Measurements from ENCODE around the gene DOCK4.

DNA sequence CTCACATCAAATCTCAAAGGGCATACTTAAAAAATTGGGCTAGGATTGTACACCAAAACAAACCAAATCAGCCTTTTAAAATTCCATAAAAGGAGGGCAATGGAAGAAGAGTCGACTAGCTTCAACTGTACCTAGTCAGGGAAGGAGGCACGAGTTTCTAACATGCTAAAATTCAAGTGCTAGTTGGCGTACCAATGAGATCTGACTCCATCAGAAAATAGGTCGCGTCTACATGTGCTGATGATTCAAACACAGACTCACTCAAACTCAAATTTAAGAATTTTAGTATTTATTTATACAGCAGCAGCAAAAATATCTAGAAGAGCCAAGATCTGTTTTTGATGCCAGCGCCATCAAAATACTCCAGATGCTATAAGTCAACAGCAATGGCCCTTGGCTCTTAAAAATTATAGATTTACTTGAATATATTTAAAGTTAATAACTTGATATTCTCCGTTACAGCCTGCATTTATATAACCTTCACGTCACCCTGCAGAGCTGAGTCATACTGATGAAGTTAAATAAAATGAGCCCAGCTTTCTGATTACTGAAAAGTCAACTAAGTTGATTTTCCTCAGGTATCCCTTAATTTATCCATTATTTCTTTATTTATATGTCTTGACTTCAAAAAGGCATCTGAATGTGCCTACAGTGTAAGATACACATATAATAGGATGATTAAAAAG is 341.8 kb downstream of the DOCK4 start:
- TF ChIP-seq, protein P1, sequence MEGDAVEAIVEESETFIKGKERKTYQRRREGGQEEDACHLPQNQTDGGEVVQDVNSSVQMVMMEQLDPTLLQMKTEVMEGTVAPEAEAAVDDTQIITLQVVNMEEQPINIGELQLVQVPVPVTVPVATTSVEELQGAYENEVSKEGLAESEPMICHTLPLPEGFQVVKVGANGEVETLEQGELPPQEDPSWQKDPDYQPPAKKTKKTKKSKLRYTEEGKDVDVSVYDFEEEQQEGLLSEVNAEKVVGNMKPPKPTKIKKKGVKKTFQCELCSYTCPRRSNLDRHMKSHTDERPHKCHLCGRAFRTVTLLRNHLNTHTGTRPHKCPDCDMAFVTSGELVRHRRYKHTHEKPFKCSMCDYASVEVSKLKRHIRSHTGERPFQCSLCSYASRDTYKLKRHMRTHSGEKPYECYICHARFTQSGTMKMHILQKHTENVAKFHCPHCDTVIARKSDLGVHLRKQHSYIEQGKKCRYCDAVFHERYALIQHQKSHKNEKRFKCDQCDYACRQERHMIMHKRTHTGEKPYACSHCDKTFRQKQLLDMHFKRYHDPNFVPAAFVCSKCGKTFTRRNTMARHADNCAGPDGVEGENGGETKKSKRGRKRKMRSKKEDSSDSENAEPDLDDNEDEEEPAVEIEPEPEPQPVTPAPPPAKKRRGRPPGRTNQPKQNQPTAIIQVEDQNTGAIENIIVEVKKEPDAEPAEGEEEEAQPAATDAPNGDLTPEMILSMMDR (IDR thresholded peaks at IDR 0.05): no peak
- no peak for TF ChIP-seq POLR2A (IDR thresholded peaks at IDR 0.05)
